Smooth muscle cell of the umbilical artery (primary cell): Measurements from ENCODE around the gene CST7. TPM values are rescaled to one million over a fixed set of nuclear protein-coding genes. Genes with fewer than 3 reads are reported as not detected.

Experiments
- total RNA-seq: library from RNA; depleted of rRNA; stranded (reverse); fragments of >200 nt; gene quantifications from 2 replicates; pipeline ENCODE4 v1.2.3, GENCODE V29; 2014

Gene CST7, protein sequence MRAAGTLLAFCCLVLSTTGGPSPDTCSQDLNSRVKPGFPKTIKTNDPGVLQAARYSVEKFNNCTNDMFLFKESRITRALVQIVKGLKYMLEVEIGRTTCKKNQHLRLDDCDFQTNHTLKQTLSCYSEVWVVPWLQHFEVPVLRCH
- total RNA-seq: not detected in 2 replicates

DNA sequence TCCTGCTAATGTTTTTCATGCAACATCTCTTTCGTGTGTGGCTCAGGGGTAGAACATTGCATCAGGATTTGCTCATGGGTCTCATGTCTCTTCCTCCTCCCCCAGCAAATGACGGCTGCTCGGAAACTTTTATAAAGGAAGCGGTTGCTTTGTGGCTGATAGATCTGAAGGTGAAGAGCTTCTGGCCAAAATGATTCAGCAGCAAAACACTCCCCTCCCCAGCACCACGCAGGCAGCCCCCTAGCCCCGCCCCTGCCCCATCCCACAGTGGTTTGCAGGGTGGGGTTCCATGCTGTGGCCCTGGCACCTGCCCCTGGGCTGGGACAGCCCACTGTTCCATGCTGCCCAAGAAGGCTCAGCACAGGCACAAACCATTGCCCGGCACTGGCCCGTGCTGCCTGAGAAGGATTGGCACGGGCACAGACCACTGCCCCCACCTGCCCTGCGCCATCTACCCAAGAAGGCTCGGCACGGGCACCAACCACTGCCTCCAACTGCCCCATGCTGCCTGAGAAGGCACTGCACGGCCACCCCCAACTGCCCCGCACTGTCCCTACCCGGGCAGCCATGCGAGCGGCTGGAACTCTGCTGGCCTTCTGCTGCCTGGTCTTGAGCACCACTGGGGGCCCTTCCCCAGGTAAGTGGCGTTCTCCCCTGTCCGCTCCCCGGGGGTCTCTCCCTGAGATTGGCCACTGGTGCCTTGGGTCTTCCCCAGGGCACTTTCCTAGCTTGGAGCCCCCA, at the start of gene CST7:
CST7 (plus strand) TSS at position 331 of the 741 bp plus-strand sequence; CDS start at position 568, 237 bp downstream.

GRCh38 chr20:24992487-24993205, 43.6 kb downstream of the CST7 start, which contains the start of gene APMAP:
Gene APMAP, minus strand, starts transcription at chr20:24992751. Its CDS starts 63 bp downstream, at chr20:24992688.

Other genes with a start within 250 kb of the CST7 start
- 159 and 192 TPM in 2 replicates for gene APMAP, start 43.5 kb downstream of the CST7 start, total RNA-seq
- 0.89 and 2.8 TPM in 2 replicates for gene ACSS1, start 108.9 kb downstream of the CST7 start, total RNA-seq
- not detected in 2 replicates for gene VSX1, start 132.9 kb downstream of the CST7 start, total RNA-seq
- 51.1 and 83.0 TPM in 2 replicates for gene ENTPD6, start 246.4 kb downstream of the CST7 start, total RNA-seq